Omental fat pad (tissue), 4 donors: Measurements from ENCODE around the gene SLC12A8. TPM values are rescaled to one million over a fixed set of nuclear protein-coding genes. Genes with fewer than 3 reads are reported as not detected.
A peak's percentile ranks its signal among the peaks of the same experiment; 100 is the strongest.

Source experiments
- ATAC-seq: fragments of 150-250 bp; one replicate; pipeline ENCODE4 v1.9.1; 2016; ENCODE audit warnings: mild to moderate bottlenecking, moderate library complexity; ENCODE audit not compliant: low FRiP score
- DNase-seq: peaks from one replicate; pipeline ENCODE4 v3.0.0-alpha.2; 2019; ENCODE audit warnings: low spot score
- CTCF ChIP-seq, 3 donors: fragments of 450-650 bp; IDR thresholded peaks; one replicate each; pipeline ENCODE4 v1.5.1; 2016 to 2017; ENCODE audit warnings: antibody characterized with exemption in 3 of 3, mild to moderate bottlenecking in 3 of 3, moderate library complexity in 2 of 3
- total RNA-seq, 4 donors: library from RNA; depleted of rRNA; stranded (reverse); fragments of >200 nt; gene quantifications; one replicate each; pipeline ENCODE4 v1.1.0, GENCODE V29; 2016

The SLC12A8 gene
- total RNA-seq, 4 donors from 2014 or later: 2.6 to 65.3 (median 8.7) TPM; not detected in 1

- TF ChIP-seq CTCF (IDR thresholded peaks at IDR 0.05): no peak
- DNase-seq: no peak
- peak; percentile 67 for ATAC-seq
Observed at GRCh38 chr3:125062904-125063618, 149.5 kb downstream of the SLC12A8 start.

- ATAC-seq (peak; percentile 10), DNase-seq (no peak)
- TF ChIP-seq CTCF (IDR thresholded peaks at IDR 0.05): no peak
Observed at GRCh38 chr3:125061646-125062045, 150.9 kb downstream of the SLC12A8 start.

GRCh38 chr3:125061170-125061569 lies 151.4 kb downstream of the SLC12A8 start:
- peak; percentile 58 for ATAC-seq
- no peak for DNase-seq
- no peak for TF ChIP-seq CTCF (IDR thresholded peaks at IDR 0.05)

GRCh38 chr3:125059488-125060245 lies 152.9 kb downstream of the SLC12A8 start:
- DNase-seq (no peak), ATAC-seq (no peak)
- TF ChIP-seq CTCF (IDR thresholded peaks at IDR 0.05): no peak

GRCh38 chr3:125058959-125059358 lies 153.6 kb downstream of the SLC12A8 start:
- ATAC-seq (no peak), DNase-seq (no peak)
- TF ChIP-seq CTCF (IDR thresholded peaks at IDR 0.05): no peak

- DNase-seq: no peak
- no peak for TF ChIP-seq CTCF (IDR thresholded peaks at IDR 0.05)
Observed at GRCh38 chr3:125058529-125058928, 154.0 kb downstream of the SLC12A8 start.

More at GRCh38 chr3:125058529-125058928, 154.0 kb downstream of the SLC12A8 start:
- ATAC-seq: no peak
